HG03342 (cell line): ENCODE results near the gene CER1.

Experiments used
- ATAC-seq: cut with Tn5 transposase; IDR thresholded peaks from one replicate; pipeline ENCODE4 v1.9.1; 2021; ENCODE audit warnings: mild to moderate bottlenecking, moderate library complexity; ENCODE audit not compliant: unreplicated experiment

The CER1 gene, protein sequence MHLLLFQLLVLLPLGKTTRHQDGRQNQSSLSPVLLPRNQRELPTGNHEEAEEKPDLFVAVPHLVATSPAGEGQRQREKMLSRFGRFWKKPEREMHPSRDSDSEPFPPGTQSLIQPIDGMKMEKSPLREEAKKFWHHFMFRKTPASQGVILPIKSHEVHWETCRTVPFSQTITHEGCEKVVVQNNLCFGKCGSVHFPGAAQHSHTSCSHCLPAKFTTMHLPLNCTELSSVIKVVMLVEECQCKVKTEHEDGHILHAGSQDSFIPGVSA

DNA sequence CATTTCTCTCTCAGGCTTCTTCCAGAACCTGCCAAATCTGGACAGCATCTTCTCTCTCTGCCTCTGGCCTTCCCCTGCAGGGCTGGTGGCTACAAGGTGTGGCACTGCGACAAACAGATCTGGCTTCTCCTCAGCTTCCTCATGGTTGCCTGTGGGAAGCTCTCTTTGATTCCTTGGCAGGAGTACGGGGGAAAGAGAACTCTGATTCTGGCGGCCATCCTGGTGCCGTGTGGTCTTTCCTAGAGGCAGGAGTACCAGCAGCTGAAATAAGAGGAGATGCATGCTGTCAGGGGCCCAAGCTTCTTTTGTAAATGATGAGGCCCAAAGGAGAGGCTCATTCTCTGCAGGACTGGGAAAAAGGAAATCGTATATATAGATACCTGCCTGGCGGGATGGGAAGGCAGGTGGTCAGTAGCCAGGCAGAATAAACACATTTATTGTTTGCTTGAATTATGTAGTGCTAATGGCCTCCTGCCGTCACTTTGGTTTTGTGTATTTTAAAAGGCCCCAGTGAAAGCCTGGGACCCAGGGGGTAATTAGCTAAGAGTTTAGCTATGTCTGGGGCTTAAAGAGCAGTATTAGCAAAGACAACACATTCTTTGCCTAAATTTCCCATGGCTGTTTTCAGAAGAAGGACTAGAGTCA lies at the start of gene CER1:
Gene CER1, minus strand, starts transcription at position 343 of the 645 bp plus-strand sequence. Its CDS starts 61 bp downstream, at position 282.
- ATAC-seq: no peak

DNA sequence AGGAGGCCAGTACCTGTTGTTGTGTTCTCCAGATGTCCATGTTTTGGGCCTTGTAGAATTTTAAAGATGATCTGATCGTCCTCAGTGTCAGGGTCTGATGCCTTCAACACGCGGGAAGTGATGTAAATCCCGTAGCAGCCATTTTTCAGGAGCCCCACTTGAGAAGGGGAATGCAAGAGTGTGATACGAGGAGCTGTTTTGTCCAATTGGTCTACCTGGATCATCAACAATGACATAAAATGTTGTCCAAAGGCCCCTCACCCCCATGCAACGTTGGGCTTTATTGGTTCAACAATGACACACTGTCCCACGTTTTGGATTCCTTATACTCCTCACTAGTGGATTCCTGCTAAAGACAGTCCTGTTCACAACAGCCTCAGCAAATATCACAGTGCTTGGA lies 48.1 kb upstream of the CER1 start:
- ATAC-seq: no peak

DNA sequence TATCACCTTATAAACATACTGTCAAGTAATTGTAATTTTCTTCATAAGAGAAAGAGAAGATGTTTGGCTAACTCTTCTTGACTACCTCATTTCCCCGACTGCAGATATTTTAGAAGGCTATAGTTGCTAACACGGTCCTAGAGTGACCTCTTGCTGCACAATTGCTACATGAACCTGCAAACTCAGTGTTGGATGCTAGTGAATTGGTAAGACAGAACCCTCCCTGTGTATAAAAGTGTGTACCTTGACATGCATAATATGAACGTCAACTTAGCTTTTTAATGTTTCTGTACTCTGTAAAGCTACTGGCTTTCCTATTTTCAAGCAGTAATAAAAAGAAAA lies 46.7 kb upstream of the CER1 start:
- peak; percentile 56 for ATAC-seq

- no peak for ATAC-seq
These were observed 46.1 kb upstream of the CER1 start for GRCh38 chr9:14768405-14769229.

GRCh38 chr9:14766299-14766698 lies 43.8 kb upstream of the CER1 start:
- ATAC-seq: no peak

DNA sequence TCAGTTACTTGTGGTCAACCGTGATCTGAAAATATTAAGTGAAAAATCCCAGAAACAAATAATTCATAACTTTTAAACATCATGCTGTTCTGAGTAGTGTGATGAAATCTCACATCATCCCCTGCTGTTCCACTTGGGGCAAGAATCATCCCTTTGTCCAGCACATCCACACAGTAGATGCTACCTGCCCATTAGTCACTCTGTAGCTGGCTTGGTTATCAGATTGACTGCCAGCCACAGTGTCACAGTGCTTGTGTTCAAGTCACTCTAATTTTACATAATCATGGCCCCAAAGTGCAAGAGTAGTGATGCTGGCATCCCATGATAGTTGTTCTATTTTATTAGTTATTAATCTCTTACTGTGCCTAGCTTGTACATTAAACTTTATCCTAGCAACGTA lies 39.1 kb upstream of the CER1 start:
- no peak for ATAC-seq

GRCh38 chr9:14760060-14760459 lies 37.5 kb upstream of the CER1 start:
- no peak for ATAC-seq

- ATAC-seq: no peak
These were observed 33.8 kb upstream of the CER1 start for GRCh38 chr9:14756291-14756690.

- ATAC-seq: peak; percentile 52
These were observed 30.3 kb upstream of the CER1 start for GRCh38 chr9:14752871-14753270.

- no peak for ATAC-seq
These were observed 29.7 kb upstream of the CER1 start for GRCh38 chr9:14752271-14752670.

GRCh38 chr9:14750821-14751220 lies 28.3 kb upstream of the CER1 start:
- no peak for ATAC-seq

- no peak for ATAC-seq
These were observed 27.2 kb upstream of the CER1 start for GRCh38 chr9:14749741-14750211.

- ATAC-seq: no peak
These were observed 25.8 kb upstream of the CER1 start for GRCh38 chr9:14748373-14748772.

- ATAC-seq: no peak
These were observed 24.6 kb upstream of the CER1 start for GRCh38 chr9:14747111-14747510.

DNA sequence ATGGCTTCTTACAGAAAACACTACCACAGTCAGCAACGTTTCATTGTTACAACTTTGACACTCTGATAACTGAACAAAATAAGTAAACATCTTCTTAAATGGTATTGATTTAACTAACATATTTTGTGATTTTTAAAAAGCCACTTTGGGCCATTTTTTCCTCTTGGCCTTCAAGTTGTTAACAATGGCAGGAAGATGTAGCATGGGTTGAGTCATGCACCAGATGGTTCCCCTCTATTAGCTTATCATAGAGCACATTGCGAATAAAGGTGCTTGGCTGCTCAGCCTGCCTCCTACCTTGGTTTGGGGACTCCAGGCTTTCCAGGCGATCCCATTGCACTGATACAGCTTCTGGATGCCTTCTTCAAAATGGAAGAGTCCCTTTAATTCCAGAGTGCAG lies 24.1 kb upstream of the CER1 start:
- ATAC-seq: no peak

GRCh38 chr9:14744768-14745167 lies 22.2 kb upstream of the CER1 start:
- no peak for ATAC-seq

GRCh38 chr9:14741369-14741768 lies 18.8 kb upstream of the CER1 start:
- peak; percentile 91 for ATAC-seq

- no peak for ATAC-seq
These were observed 10.6 kb upstream of the CER1 start for GRCh38 chr9:14733133-14733532.

GRCh38 chr9:14731294-14731981 lies 8.9 kb upstream of the CER1 start:
- ATAC-seq: no peak

DNA sequence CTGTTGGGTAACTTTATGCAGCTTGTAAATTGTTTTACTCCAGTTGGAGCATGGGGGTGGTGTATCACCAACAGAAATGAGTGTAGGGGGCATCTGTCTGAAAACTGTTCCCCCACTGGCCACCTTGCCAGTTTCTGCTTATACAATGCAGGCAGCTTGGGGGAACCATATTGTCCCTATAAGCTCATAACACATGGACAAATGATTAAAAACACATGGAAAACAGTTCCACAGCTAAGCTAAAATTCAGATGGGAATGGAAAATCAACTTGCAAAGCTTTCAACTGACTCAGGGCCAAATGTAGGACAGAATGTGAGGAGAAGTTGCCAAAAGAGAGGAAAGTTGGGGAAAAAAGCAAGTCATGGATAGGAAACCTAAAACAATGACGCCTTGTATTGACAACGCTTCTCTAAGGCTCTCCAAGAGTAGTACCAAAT lies 7.9 kb upstream of the CER1 start:
- no peak for ATAC-seq

DNA sequence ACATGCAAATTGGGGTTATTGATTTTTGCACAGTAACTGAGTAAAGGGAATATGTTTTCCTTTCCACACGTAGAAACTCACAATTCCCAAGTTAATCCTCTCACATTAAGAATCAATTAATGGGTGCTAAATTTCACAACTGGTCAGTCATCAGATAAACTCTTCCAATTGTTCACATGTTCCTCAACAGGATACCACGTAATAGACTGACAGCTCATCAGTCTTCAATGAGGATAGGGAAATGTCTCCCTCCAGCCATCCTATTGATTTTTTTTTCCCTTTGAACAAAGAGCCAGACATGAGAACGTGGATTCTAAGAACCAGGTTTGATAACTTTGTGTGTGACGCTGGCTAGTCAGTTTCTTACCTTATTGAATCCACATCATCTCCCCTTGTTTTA lies 768 bp upstream of the CER1 start:
- no peak for ATAC-seq
